Left ventricle myocardium inferior (tissue), 1 donor: ENCODE measurements around the gene GSPT1. TPM values are rescaled to one million over a fixed set of nuclear protein-coding genes. Genes with fewer than 3 reads are reported as not detected.
"Not testable (repeated sequence)": the region's sequence is repeated elsewhere in the genome, so short reads cannot be mapped to it uniquely, and the experiment has no call there.

Experiments
- DNase-seq: peaks from one replicate; pipeline ENCODE4 v3.0.0-alpha.2; 2020
- H3K27ac ChIP-seq: fragments of 200-600 bp; replicated peaks from 2 replicates; pipeline ENCODE4 v1.8.0; 2021
- H3K27me3 ChIP-seq: fragments of 200-600 bp; 2 replicates; pipeline ENCODE4 v1.8.0; 2021; ENCODE audit warnings: low read depth
- H3K36me3 ChIP-seq: fragments of 200-600 bp; 2 replicates; pipeline ENCODE4 v1.8.0; 2021
- H3K4me1 ChIP-seq: fragments of 200-600 bp; 2 replicates; pipeline ENCODE4 v1.8.0; 2021
- H3K4me3 ChIP-seq: fragments of 200-600 bp; 2 replicates; pipeline ENCODE4 v1.8.0; 2021; ENCODE audit warnings: mild to moderate bottlenecking, moderate library complexity
- H3K9me3 ChIP-seq: fragments of 200-600 bp; replicated peaks from 2 replicates; pipeline ENCODE4 v1.8.0; 2021
- intact Hi-C: fragments of 100-400 bp; cut with micrococcal nuclease; formaldehyde crosslinking; loops from one replicate; pipeline ENCODE4 v1.11.0; 2022
- total RNA-seq: library from RNA; stranded (reverse); fragmentation: NEBNext Ultra II Directional; extraction: Animal tissue kit (Norgen Biotek cat#: 25700); gene quantifications from one replicate; pipeline ENCODE4 v1.2.1, GENCODE V29; 2021
- TF ChIP-seq, protein P1 (sequence below): fragments of 200-600 bp; IDR thresholded peaks from 2 replicates; pipeline ENCODE4 v1.8.0; 2021; ENCODE audit warnings: antibody characterized with exemption, mild to moderate bottlenecking, borderline replicate concordance
- donor health status: DM: no; HTN: yes; CAD: no; lungs with severe emphysema.

The GSPT1 gene
- total RNA-seq, 1 donor from 2014 or later, result 82.3 TPM

DNA sequence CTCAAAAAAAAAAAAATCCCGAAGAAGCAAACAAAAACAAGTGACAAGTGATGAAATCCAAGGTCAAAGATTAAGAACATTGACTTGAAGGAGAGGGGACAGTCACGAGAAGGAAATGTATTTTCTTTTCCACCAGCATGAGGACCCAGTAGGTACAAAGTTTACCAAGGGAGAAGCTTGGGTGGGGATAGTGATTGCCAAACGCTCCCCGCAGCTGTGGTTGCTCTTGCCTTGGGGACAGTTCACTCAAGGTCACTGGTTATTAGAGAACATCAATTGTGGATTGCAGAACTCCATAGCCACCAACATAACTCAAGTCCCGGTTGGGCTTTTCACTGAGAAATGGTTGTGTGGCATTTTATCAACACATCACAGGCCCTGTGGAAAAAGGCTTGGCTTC, 91.4 kb downstream of the GSPT1 start:
- peak; percentile 38 for DNase-seq
- peaks cover 12% of the 10 kb centered on the region for H3K4me1 ChIP-seq
- TF ChIP-seq, protein P1, sequence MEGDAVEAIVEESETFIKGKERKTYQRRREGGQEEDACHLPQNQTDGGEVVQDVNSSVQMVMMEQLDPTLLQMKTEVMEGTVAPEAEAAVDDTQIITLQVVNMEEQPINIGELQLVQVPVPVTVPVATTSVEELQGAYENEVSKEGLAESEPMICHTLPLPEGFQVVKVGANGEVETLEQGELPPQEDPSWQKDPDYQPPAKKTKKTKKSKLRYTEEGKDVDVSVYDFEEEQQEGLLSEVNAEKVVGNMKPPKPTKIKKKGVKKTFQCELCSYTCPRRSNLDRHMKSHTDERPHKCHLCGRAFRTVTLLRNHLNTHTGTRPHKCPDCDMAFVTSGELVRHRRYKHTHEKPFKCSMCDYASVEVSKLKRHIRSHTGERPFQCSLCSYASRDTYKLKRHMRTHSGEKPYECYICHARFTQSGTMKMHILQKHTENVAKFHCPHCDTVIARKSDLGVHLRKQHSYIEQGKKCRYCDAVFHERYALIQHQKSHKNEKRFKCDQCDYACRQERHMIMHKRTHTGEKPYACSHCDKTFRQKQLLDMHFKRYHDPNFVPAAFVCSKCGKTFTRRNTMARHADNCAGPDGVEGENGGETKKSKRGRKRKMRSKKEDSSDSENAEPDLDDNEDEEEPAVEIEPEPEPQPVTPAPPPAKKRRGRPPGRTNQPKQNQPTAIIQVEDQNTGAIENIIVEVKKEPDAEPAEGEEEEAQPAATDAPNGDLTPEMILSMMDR, result no peak
- no peaks in the 10 kb centered on the region for H3K27me3 ChIP-seq
- H3K27ac ChIP-seq, result peak overlapping the region; percentile 25
- H3K36me3 ChIP-seq, result no peaks in the 10 kb centered on the region
- H3K4me3 ChIP-seq, result no peak overlapping the region
- intact Hi-C loops, result no loop called here
- no peaks in the 10 kb centered on the region for H3K9me3 ChIP-seq

DNA sequence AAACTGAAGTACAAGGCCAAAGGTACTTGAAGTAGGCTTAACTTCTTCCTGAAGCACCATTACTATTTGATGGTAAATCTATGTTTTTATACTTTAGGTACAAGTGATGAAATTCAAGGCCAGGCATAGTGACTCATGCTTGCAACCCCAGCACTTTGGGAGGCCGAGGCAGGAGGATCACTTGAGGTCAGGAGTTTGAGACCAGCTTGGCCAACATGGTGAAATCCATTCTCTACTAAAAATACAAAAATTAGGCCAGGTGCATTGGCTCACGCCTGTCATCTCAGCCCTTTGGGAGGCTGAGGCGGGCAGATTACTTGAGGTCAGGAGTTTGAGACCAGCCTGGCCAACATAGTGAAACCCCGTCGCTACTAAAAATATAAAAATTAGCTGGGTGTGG, 92.1 kb downstream of the GSPT1 start:
- intact Hi-C loops, H3K4me3 ChIP-seq, H3K27ac ChIP-seq, DNase-seq, H3K36me3 ChIP-seq, H3K27me3 ChIP-seq, H3K9me3 ChIP-seq: not testable (repeated sequence)
- H3K4me1 ChIP-seq, result peaks cover 12% of the 10 kb centered on the region

DNA sequence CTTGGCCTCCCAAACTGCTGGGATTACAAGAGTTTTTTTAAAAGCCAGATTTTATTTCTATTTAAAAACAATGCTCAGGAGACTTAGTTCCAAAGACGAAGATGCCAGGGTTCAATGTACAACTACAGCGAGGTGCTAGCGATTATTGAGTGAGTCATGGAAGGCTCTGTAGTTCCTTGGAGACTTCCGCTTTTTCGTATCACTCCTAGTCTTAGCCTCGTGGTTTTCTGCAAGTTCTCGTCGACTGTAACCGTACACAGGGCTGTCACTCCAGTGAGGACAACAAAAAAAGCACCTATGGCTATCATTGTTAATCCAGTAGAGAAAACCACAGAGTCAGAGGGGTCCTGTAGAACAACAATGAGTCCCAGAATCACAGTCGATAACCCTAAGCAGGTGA, 96.0 kb downstream of the GSPT1 start:
- intact Hi-C loops, result no loop called here
- Histone ChIP-seq H3K4me1 (peaks cover 10% of the 10 kb centered on the region), H3K4me3 (no peak overlapping the region), H3K27ac (no peak overlapping the region), H3K36me3 (no peaks in the 10 kb centered on the region), H3K9me3 (no peaks in the 10 kb centered on the region), H3K27me3 (no peaks in the 10 kb centered on the region)
- TF ChIP-seq, protein P1, result no peak
- no peak for DNase-seq

DNA sequence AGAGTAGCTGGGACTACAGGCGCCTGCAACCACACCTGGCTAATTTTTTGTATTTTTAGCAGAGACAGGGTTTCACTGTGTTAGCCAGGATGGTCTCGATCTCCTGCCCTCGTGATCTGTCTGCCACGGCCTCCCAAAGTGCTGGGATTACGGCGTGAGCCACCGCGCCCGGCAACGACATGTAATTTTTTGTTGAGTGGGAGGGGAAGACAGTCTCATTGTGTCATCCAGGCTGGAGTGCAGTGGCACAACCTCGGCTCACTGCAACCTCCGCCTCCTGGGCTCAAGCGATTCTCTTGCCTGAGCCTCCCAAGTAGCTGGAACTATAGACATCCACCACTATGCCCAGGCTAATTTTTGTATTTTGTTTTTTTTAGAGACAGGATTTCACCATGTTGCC, 96.8 kb downstream of the GSPT1 start:
- H3K4me3 ChIP-seq, intact Hi-C loops, H3K36me3 ChIP-seq, H3K9me3 ChIP-seq, H3K27me3 ChIP-seq, DNase-seq, H3K4me1 ChIP-seq, H3K27ac ChIP-seq: not testable (repeated sequence)

Other genes with a start within 250 kb of the GSPT1 start
- 28.2 TPM for gene SNN, start 247.5 kb downstream of the GSPT1 start, total RNA-seq
- gene TXNDC11, start 173.1 kb downstream of the GSPT1 start, total RNA-seq, result 23.9 TPM
- 25.6 TPM for gene ZC3H7A, start 118.7 kb downstream of the GSPT1 start, total RNA-seq
- gene RSL1D1, start 64.4 kb downstream of the GSPT1 start, total RNA-seq, result 117 TPM
- gene NPIPB2, start 26.1 kb upstream of the GSPT1 start, total RNA-seq, result 0.77 TPM
- not detected for gene TNFRSF17, start 49.3 kb upstream of the GSPT1 start, total RNA-seq
- 13.2 TPM for gene SNX29, start 60.8 kb upstream of the GSPT1 start, total RNA-seq